Measurements from ENCODE around the gene KIF11.
A peak's percentile ranks its signal among the peaks of the same experiment; 100 is the strongest.

KIF11 gene

DNA sequence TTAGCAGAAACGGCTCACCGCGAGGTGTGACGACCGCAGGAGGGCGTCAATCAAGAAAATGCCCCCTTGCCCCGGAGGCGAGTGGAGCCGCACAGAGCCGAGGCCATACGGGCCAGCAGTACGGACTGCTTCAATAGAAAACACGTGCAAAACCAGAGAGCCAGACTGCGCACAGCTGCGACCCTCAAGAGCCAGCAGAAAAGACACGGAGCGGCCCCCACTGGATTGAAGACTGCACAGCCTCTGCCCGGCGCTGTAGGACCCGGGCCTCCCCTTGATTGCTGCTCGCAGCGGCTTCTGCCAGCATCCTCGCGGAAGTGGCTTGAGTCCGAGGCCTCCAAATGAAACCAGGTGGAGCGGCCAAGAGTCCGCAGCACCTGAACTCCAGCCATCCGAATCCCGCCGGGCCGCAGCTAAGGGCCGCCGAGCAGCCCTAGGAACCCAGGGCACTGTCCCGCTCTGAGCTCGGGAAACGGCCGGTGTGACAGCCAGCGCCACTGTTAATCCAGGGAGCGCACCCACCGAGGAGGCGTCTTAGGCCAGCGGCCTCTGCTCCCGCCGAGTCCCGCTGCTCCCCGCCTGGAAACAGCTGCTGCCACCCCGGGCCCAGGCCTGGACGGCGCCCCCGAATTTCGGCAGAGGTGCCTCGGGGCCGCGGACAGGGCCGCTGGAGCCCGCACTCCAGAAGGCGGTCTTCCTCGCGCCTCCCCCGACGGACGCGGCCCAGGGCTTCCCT is 96.2 kb downstream of the KIF11 start:
- DNase-seq, result peak; percentile 32

GRCh38 chr10:92689663-92690210 is 96.8 kb downstream of the KIF11 start, which contains the start of gene HHEX:
TSS of gene HHEX (plus strand) at chr10:92689955. CDS start at chr10:92689987, 32 bp downstream.
- DNase-seq, result peak; percentile 47

GRCh38 chr10:92690211-92690914 is 97.4 kb downstream of the KIF11 start:
- peak; percentile 76 for DNase-seq

- peak; percentile 30 for DNase-seq
Observed at GRCh38 chr10:92690915-92691590, 98.1 kb downstream of the KIF11 start.

DNA sequence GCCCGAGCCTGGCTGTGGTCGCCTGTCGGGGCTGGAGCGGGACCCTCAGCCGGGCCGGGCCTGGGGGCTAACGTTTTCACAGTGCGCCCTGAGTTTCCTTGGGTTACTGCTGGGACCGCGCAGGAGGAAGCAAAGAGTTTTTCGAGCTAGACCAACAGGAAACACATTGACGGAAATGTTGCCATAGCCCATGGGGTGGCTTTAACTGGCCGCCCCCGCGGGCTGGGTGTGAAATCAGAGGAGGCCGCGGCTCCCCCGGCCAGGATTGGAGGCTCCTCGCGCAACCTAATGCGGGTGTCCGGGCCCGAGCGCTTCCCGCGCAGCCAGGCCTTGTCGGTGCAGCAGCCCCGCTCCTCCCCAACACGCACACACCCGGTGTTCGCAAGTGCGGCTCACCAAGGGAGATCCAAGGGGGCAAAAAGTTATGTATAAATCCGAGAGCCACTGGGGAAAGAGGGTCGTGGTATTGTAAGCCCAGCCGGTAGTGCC is 98.7 kb downstream of the KIF11 start:
- peak; percentile 41 for DNase-seq

- no peak for DNase-seq
Observed at GRCh38 chr10:92692080-92692671, 99.2 kb downstream of the KIF11 start.

- DNase-seq, result no peak
Observed at GRCh38 chr10:92692697-92693533, 100.0 kb downstream of the KIF11 start.

DNA sequence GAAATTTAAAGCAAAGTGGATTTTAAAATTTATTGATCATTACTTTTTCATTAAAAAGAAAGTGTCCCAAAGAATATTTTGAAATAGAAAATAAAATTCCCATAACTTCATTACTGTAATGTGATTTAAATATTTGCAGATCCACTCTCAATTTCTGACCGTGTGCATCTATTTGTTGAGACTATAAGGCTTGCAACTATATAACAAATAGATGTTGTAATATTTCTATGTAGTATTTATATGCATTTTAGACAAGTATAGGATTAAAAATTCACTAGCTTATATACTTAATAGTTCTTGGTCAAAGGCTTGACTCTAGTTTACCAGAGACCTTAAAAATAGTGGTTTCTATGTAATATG is 100.6 kb downstream of the KIF11 start:
- no peak for DNase-seq

- no peak for DNase-seq
Observed at GRCh38 chr10:92695679-92696605, 103.0 kb downstream of the KIF11 start.

- no peak for DNase-seq
Observed at GRCh38 chr10:92696606-92697383, 103.9 kb downstream of the KIF11 start.

GRCh38 chr10:92697663-92698511 is 105.0 kb downstream of the KIF11 start:
- DNase-seq, result no peak

- DNase-seq, result no peak
Observed at GRCh38 chr10:92699193-92699517, 106.2 kb downstream of the KIF11 start.

- DNase-seq, result peak; percentile 45
Observed at GRCh38 chr10:92699518-92700381, 106.8 kb downstream of the KIF11 start.

- no peak for DNase-seq
Observed at GRCh38 chr10:92702301-92702916, 109.5 kb downstream of the KIF11 start.
